GM21367 (cell line): ENCODE results near the gene LRRC4C.

Experiments
- ATAC-seq: cut with Tn5 transposase; IDR thresholded peaks from one replicate; pipeline ENCODE4 v1.9.1; 2021; ENCODE audit not compliant: unreplicated experiment

LRRC4C gene

DNA sequence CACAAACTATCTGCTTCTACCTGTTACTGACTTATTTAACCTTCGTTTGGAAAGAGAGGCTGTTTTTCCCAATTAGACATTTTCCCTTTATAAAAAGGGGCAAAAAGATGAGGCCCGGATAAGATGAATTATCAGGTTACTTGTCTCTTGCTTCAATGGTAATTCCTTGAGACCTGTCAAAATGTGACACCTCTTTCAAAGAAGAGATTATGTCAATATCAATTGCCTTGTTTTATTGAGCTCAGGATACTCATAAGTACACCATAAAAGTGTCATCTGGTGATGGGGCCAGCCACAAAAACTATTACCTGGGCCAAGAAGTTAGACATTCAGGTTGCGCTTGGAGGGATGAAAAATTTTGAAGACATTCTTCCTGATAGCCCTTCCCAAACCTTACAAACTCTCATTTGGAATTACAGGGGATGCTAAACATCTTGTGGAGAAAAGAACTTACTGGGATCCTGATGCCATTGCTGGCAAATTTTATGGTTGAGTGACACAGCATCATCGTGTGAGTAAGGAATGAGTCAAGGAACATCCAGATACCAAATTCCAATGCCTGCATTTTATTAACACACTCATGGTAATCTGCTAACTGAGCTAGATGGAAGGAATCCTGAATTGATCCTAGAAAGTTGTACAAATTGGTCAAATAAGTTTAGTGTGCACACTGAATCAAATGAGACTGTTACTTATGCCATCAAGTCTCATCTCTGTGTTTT, 1071.2 kb downstream of the LRRC4C start:
- ATAC-seq = no peak

- no peak for ATAC-seq
Measured at GRCh38 chr11:40387240-40387980, 1072.0 kb downstream of the LRRC4C start.

DNA sequence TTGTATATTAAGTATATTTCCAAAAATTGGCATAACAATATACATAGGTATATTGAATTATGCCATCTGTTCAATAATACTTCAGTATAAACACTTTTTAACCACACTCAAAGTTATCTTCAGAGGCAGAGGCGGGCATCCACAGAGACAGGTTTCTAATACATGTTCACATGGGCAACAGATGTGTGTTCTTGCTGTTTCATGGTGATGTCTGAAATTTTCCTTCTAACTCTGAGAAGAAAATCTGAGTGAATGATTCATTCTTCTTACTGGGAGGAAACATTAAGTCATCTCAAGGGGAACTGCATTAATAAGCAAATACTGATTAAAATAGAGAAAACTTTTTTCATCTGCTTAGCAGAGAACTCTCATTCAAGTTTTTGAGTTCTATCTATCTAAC, 1074.5 kb downstream of the LRRC4C start:
- no peak for ATAC-seq

DNA sequence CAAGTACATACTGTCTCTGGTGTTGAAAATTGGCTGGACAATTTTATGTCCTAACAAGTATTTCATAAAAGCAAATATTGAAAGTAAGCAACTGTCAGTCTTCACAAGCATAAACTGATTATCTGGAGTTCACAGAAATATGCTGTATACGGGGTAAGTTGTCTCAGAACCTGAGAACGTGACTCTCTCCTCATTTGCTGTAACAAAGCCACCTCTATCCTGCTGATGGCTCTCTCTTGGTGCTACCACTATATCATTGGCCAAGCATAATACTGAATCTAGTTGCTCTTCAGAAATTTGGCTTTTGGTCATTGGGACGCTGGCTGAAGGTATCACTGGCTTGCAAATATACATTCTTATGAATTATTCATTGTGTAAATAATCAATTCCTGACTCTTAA, 1078.0 kb downstream of the LRRC4C start:
- ATAC-seq = no peak

DNA sequence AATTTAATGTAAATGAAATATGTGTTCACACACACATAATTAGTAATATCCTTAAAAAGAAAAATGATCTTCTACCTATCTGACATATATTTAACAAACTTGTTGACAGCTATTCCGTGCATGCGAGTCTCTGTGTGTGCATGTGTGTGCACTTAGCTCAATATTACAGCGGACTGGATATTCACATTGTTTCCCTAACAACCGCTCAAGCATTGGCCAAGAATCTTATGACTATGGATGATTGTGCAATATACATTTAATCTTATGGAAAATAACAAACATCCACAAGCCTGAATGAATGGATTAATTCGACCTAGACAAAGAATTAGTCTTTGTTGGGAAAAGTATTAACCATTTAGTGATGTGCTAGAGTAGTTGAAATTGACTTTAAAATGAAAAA, 1078.6 kb downstream of the LRRC4C start:
- no peak for ATAC-seq

- no peak for ATAC-seq
Measured at GRCh38 chr11:40376331-40376730, 1083.1 kb downstream of the LRRC4C start.

- no peak for ATAC-seq
Measured at GRCh38 chr11:40370821-40371616, 1088.4 kb downstream of the LRRC4C start.

DNA sequence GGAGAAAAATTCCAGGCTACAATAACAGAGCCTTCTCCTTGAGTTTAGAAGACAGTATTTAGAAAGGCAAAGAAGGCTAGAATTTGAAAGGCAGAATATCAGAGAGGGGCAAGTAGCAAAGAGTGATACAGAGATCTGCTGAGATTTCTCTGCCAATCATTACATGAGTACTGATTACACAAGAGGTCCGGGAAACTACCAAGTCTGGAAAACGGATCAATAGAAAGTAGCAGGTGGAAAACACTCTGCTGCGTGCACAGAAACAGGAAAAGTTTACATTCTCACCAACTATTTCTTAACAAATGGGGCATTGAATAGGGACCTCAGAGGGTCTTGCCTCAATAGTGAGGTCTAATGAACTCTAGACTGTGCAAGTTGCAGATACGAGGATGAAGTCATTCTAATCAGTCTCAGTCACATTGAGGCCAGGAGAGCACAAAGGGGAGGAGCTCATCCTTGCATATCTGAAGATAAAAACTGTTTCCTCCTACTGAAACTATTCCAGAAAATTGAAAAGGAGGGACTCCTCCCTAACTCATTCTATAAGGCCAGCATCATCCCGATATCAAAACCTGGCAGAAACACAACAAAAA, 1099.2 kb downstream of the LRRC4C start:
- no peak for ATAC-seq

DNA sequence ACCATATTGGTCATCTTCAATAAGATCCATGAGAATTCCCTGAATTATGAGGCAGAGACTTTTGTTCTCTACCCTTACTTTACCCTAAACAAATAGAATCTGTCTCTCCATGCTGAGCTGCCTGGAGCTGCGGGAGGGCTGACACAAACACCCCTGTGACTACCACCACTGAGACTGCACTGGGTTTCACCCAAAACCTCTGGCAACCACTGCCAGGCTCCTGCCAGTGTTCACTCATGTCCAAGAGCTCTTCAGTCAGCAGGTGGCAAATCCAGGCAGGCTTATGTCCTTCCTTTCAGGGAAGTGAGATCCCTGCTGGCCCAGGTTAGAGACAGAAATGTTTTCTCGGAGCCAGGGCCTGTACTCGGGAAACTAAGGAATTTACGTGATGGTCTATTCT, 1105.3 kb downstream of the LRRC4C start:
- ATAC-seq = no peak

DNA sequence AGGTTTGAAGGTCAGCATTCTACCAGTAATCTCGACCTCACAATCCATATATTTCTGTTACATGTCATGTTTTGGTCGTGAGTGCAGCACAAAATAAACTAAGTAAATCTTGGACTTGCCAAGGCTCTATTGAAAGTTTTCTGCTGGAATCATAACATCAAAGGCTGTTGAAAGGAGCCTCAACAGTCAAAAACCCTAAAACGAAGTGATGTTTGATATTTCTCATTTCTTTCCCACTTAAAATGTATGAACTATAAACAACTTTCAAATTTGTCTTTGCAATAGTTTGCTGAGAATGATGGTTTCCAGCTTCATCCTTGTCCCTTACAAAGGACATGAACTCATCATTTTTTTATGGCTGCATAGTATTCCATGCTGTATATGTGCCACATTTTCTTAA, 1118.5 kb downstream of the LRRC4C start:
- no peak for ATAC-seq

- no peak for ATAC-seq
Measured at GRCh38 chr11:40338739-40339138, 1120.7 kb downstream of the LRRC4C start.

DNA sequence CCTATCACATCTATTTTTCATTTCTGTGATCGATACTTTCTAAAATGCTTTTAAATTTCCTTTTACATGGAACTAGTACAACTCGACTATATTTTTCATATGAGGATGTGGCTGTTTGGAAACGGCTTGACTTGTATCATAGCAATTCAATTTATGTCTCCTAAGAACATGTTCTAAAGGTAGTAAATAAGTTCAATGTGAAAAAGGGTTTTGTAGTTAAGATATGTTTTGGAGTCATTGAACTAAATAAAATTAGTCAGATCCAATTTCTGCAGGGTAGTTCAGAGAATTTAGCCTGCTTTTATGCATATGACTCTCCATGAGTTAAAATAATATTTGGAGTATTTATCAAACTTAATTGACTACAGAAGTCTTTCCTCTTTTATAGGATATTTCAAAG, 1121.4 kb downstream of the LRRC4C start:
- ATAC-seq = no peak

DNA sequence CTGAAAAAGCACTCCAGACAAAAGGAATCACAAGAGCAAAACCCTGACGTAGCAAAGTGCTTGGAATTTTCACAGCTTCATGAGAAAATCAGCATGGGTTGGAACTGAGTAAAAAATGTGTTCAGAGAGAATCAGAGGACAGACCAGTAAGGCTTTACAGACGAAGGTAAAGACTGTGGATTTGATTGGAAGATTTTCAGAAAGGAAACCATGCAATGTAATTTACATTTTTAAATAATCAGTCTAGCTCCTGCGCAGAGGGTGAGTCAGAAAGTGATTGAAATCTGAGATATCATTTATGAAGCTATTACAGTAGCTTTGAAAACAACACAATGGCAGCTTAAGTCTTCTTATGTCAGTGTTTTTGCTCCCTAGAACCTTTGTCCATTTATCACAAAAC, 1122.3 kb downstream of the LRRC4C start:
- no peak for ATAC-seq

DNA sequence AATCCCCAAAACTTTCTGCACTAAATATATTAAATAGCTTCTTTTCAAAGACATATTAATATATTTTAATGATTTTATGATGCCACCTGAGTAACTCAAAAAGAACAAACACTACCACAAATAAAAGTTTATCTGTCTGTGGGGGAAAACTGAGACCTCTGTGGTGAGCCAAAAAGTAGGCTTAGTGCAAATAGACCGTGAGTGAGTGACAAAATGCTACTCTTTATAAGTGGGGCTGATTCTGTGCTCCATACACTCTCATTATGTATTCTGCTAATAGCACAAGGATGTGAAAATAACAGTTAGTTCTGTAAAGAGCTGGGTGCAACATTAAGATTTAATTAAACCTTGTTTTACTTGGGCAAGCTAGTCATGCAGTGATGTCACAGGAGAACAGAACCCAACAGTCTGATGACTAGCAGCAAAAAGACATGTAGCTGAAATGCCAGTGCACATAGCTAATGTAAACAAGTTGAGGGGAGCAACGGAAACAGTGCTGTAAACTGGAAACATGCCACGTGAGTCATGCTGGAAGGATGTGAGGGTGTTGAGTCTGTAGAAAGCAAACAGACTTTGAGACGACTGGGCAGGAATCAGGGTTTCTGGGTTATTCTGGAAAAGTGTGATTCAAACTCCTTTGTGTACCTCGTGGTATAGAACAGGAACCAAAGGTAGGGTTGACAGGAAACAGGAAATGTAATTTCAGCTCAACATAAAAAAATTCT, 1130.4 kb downstream of the LRRC4C start:
- ATAC-seq = no peak

DNA sequence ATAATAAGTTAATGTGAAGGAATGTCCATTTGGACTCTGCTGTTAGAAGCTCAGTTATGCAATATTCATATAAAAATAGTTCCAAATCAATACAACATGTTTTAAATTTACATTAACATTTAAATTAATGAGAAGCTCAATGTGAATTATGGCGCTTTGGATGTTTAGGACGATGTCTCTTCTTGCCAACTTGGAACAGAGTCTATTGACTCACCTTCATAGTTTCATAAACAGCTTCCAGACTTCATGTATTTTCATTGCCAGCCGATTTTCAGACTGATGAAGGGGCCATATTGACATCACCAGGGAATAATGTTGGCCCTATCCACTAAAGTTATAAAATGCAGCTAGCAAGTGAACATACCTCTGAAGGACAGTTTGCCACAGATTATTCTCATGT, 1136.2 kb downstream of the LRRC4C start:
- no peak for ATAC-seq

GRCh38 chr11:40321537-40321936, 1137.9 kb downstream of the LRRC4C start:
- no peak for ATAC-seq

GRCh38 chr11:40316171-40316570, 1143.3 kb downstream of the LRRC4C start:
- no peak for ATAC-seq

DNA sequence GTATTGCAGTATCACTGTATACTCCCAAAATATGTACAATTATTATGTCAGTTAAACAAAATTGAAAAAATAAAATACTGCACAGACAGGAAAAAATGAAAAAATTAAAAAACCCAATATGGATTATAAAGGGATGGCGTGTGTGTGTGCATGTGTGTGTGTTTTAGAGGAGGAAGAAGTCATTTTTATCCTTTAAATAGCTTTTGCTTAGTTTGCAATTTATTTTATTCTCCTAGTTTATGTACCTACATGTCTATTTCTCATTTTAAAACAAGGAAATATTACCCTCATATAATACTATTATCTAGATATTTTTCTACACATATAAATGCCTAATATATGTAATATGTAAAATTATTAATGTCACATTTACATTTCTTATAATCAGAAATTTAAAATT, 1144.3 kb downstream of the LRRC4C start:
- no peak for ATAC-seq

DNA sequence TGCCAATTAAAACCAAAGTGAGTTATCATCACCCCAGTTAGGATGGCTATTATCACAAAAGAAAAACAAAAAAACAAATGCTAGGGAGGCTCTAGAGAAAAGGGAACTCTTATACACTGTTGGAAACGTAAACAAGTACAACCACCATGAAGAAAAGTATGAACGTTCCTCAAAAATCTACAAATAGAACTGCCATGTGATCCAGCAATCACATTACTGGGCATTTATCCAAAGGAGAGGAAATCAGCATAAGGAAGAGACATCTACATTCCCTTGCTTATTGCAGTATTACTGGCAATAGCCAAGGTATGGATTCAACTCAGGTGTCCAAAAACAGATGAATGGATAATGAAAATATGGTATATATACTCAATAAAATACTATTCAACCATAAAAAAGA, 1145.1 kb downstream of the LRRC4C start:
- no peak for ATAC-seq

DNA sequence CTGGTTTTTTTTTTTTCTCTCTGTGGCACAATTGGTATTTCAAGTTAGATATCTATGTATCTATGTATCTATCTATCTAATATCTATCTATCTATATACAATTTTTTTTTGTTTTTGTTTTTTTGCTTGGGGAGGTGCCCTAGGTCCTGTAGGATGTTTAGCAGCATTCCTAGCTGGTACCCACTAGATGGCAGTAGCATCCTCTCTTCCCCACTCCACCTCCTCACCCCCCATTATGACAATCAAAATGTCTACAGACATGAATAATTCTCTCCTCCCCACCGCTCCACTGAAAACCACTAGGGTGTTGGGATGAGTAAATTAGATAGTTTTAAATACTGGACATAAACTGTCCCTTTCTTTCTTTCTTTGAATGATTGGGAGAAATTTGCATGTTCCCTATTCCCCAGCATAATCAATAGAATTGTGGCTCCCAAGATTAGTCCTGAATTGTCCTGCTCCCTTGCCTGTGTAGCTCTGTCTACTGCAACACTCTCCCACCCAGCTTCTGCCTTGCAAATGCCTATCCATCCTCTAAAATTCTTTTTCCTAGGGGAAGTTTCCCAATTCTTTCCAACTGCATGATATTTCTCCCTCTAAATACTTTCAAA, 1152.4 kb downstream of the LRRC4C start:
- ATAC-seq = peak; percentile 60
